Activated CD4-positive, alpha-beta T cell treated with anti-CD3 and anti-CD28 coated beads for 4 hours (primary cell): ENCODE measurements around the gene CBLN3.

Experiments used
- DNase-seq, 2 donors: peaks; one replicate each; pipeline ENCODE4 v3.0.0-alpha.2; 2020

The CBLN3 gene

GRCh38 chr14:24438223-24439097 lies 9.0 kb upstream of the CBLN3 start:
- DNase-seq = no peak

GRCh38 chr14:24437736-24438067 lies 8.2 kb upstream of the CBLN3 start:
- no peak for DNase-seq

GRCh38 chr14:24437020-24437735 lies 7.7 kb upstream of the CBLN3 start:
- no peak for DNase-seq

GRCh38 chr14:24436355-24437019 lies 7.0 kb upstream of the CBLN3 start:
- DNase-seq = peak in 1 of 2 donors; percentile 42

- DNase-seq = no peak
Observed at GRCh38 chr14:24435998-24436354, 6.5 kb upstream of the CBLN3 start.

- DNase-seq = no peak
Observed at GRCh38 chr14:24435192-24435810, 5.8 kb upstream of the CBLN3 start.

- DNase-seq = no peak
Observed at GRCh38 chr14:24434676-24435075, 5.2 kb upstream of the CBLN3 start.

- DNase-seq = no peak
Observed at GRCh38 chr14:24434036-24434435, 4.6 kb upstream of the CBLN3 start.

GRCh38 chr14:24432259-24433131 lies 3.0 kb upstream of the CBLN3 start:
- no peak for DNase-seq

GRCh38 chr14:24431569-24432258 lies 2.2 kb upstream of the CBLN3 start:
- peak; percentile 91 to 93 for DNase-seq

GRCh38 chr14:24430682-24431568 lies 1.5 kb upstream of the CBLN3 start:
- DNase-seq = peak; percentile 50 to 66

GRCh38 chr14:24430143-24430681 lies 744 bp upstream of the CBLN3 start:
- DNase-seq = peak; percentile 32 to 34

- no peak for DNase-seq
Observed at GRCh38 chr14:24428628-24429394, 657 bp downstream of the CBLN3 start.

GRCh38 chr14:24427537-24428508 lies 1.6 kb downstream of the CBLN3 start:
- no peak for DNase-seq

- no peak for DNase-seq
Observed at GRCh38 chr14:24426912-24427536, 2.4 kb downstream of the CBLN3 start.

- no peak for DNase-seq
Observed at GRCh38 chr14:24426150-24426911, 3.1 kb downstream of the CBLN3 start.

- peak in 1 of 2 donors; percentile 30 for DNase-seq
Observed at GRCh38 chr14:24425704-24426103, 3.8 kb downstream of the CBLN3 start.
